Lower leg skin (tissue), 4 donors: ENCODE results near the gene TENM4. TPM values are rescaled to one million over a fixed set of nuclear protein-coding genes. Genes with fewer than 3 reads are reported as not detected.
A peak's percentile ranks its signal among the peaks of the same experiment; 100 is the strongest.

Experiments used
- DNase-seq, 2 donors: peaks; one replicate each; pipeline ENCODE4 v3.0.0-alpha.2; 2019; ENCODE audit warnings: low spot score in 2 of 2
- H3K4me3 ChIP-seq: fragments of 200-600 bp; sonication (generic); 2 replicates; pipeline ENCODE4 v1.5.1; 2017; ENCODE audit warnings: mild to moderate bottlenecking, low read depth; ENCODE audit not compliant: poor library complexity, severe bottlenecking
- CTCF ChIP-seq, 3 donors: fragments of 450-650 bp; IDR thresholded peaks; one replicate each; pipeline ENCODE4 v1.5.1; 2016; ENCODE audit warnings: antibody characterized with exemption in 3 of 3, mild to moderate bottlenecking in 3 of 3, moderate library complexity in 2 of 3
- POLR2A ChIP-seq, 2 donors: fragments of 450-650 bp; IDR thresholded peaks; one replicate each; pipeline ENCODE4 v1.6.1; 2016 to 2017; ENCODE audit warnings: antibody characterized with exemption in 2 of 2, mild to moderate bottlenecking in 1 of 2, moderate library complexity in 1 of 2
- WGBS, 2 donors: methylation state at CpG; one replicate each; pipeline ENCODE4 v1.1.5; 2018; 5-methylcytosine and 5-hydroxymethylcytosine counted together
- intact Hi-C: fragments of 100-400 bp; cut with DNase I; formaldehyde crosslinking; loops from one replicate; pipeline ENCODE4 v1.15.0; 2023; ENCODE audit warnings: low total_unique reads
- total RNA-seq, 4 donors: library from RNA; depleted of rRNA; stranded (reverse); fragments of >200 nt; gene quantifications; one replicate each; pipeline ENCODE4 v1.1.0, GENCODE V29; 2016

Gene TENM4
- total RNA-seq, 4 donors from 2014 or later: 34.4 to 41.1 (median 36.6) TPM

- DNase-seq: no peak
- H3K4me3 ChIP-seq: no peak overlapping the region
- intact Hi-C loops: no loop called here
- TF ChIP-seq CTCF (IDR thresholded peaks at IDR 0.05): no peak
- TF ChIP-seq POLR2A (IDR thresholded peaks at IDR 0.05): no peak
Measured at GRCh38 chr11:78972590-78972989, 468.2 kb downstream of the TENM4 start.

GRCh38 chr11:78972177-78972576 lies 468.7 kb downstream of the TENM4 start:
- WGBS, 2 donors: 86 to 89% methylated on average over 7 of the region's 7 CpGs
- intact Hi-C loops: no loop called here
- no peak for TF ChIP-seq CTCF (IDR thresholded peaks at IDR 0.05)
- TF ChIP-seq POLR2A (IDR thresholded peaks at IDR 0.05): no peak
- H3K4me3 ChIP-seq: no peak overlapping the region
- no peak for DNase-seq

GRCh38 chr11:78967811-78968210 lies 473.0 kb downstream of the TENM4 start:
- no peak for DNase-seq
- intact Hi-C loops: no loop called here
- 83 to 89% methylated on average over 3 of the region's 3 CpGs for WGBS, 2 donors
- TF ChIP-seq POLR2A (IDR thresholded peaks at IDR 0.05) (no peak), CTCF (IDR thresholded peaks at IDR 0.05) (no peak)
- no peak overlapping the region for H3K4me3 ChIP-seq

- intact Hi-C loops: no loop called here
- no peak for DNase-seq
- TF ChIP-seq CTCF (IDR thresholded peaks at IDR 0.05) (no peak), POLR2A (IDR thresholded peaks at IDR 0.05) (no peak)
- WGBS, 2 donors: 84 to 86% methylated on average over 8 of the region's 8 CpGs
- no peak overlapping the region for H3K4me3 ChIP-seq
Measured at GRCh38 chr11:78965432-78965831, 475.4 kb downstream of the TENM4 start.

- 39% methylated on average over 36 of the region's 36 CpGs for WGBS, 2 donors
- DNase-seq: peak in 1 of 2 donors; percentile 68
- TF ChIP-seq POLR2A (IDR thresholded peaks at IDR 0.05): no peak
- TF ChIP-seq CTCF (IDR thresholded peaks at IDR 0.05): no peak
- intact Hi-C loops: loop anchor here (5.0 kb wide), 1 partner anchor 320 kb away; no protein-coding TSS in a partner anchor
- no peak overlapping the region for H3K4me3 ChIP-seq
Measured at GRCh38 chr11:78961937-78962701, 478.7 kb downstream of the TENM4 start.

GRCh38 chr11:78961247-78961646 lies 479.6 kb downstream of the TENM4 start:
- DNase-seq: peak in 1 of 2 donors; percentile 45
- no peak for TF ChIP-seq POLR2A (IDR thresholded peaks at IDR 0.05)
- no peak for TF ChIP-seq CTCF (IDR thresholded peaks at IDR 0.05)
- intact Hi-C loops: loop anchor here (5.0 kb wide), 1 partner anchor 319 kb away; no protein-coding TSS in a partner anchor
- H3K4me3 ChIP-seq: no peak overlapping the region
- 54 to 80% methylated on average over 3 of the region's 3 CpGs for WGBS, 2 donors
